Measurements from ENCODE around the gene ARHGAP21.

The ARHGAP21 gene

GRCh38 chr10:24574161-24574560 is 149.5 kb downstream of the ARHGAP21 start:
- DNase-seq (ENCODE audit: low spot score), result no peak

DNA sequence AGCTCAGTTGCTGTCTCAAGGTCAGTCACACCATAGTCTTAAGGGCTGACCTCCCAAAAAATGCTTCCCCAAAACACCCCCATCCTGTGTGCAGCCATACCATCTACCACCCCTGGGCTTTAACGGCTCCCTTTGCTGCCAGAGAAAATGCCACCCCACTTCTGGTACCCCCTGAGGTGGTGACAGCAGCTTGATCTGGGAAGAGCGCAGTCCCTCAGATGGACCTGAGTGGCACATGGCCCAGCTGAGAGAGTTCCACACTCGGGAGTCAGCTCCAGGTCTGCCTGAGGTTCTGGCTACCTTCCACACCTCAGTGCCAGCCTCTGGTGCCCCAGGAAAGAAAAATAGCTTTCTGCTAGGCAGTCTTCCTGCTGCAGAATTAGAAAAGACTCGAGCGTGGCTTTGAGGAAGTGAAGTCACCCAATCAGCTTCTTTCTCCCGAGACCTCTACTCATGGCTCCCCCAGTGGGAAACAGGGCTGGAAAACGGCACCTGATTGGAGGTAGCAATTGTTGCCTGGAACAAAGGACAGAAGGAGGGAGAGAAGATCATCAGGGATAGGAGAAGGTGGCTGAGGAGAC is 151.7 kb downstream of the ARHGAP21 start:
- no peak for DNase-seq (ENCODE audit: low spot score)

DNA sequence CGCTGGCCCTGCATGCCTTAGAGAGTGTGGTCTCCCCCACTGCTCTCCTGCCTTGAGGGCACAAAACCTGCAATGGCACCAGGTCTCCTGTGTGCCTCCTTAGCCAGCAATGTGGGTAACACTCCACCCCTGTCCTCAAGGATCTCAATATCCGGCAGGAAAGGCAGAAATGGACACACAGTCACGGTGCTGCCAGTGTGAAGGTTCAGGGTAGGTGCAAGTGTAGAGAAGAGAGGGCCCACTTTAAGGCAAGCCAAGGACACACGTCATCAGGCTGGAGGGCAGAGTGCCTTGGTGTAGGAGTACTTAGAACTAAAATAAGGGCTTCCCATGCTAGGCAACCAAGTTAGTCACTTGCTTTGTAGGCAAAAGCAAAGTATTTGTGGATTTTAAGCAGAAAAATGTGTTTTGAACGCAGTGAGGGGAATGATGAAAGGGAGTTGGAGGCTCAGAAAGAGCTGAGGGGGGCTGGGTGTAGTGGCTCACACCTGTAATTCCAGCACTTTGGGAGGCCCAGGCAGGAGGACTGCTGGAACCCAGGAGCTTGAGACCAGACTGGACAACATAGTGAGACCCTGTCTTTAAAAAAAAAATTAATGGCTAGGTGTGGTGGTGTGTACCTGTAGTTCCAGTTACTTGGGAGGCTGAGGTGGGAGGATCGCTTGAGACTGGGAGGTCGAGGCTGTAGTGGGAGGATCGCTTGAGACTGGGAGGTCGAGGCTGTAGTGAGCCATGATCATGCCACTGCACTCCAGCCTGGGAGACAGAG is 152.8 kb downstream of the ARHGAP21 start:
- no peak for DNase-seq (ENCODE audit: low spot score)

DNA sequence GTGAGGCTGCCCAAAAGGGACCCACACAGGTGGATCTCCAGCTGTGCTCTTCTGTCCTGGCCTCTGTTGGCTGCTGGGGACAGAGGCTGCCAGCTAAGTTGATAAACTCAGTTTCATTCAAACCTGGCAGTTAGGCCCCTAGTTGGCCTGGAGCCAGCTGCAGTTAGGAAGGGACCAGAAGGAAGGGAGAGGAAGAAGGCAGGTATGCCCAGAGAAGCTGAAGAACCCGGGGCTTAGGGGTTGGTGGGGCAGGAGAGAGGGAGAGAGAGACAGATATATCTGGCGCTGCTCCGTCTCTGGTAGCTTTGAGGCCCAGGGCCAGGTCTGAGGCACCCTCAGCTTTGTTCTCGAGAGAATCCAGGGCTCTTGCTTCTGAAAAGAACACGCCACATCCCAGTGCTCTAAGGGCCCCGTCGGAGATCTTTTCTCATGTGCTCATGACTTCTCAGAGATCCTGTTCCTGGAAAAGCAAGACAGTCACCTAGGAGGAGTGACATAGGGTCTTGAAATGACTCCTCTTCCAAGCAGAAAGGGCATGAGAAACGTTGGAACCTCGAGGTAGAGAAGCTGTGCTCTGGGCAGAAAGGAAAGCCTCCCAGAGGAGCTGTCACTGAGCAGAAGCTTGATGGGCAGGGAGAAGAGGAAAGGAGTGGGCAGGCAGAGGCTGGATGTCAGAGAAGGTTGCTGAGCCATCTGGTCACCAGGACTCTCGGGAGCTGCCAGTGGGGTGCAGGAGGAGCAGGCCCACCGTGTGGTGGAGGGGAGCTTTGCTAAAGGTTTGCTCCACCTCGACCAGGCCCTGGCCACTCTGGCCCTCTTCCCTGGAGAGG is 153.6 kb downstream of the ARHGAP21 start:
- DNase-seq (ENCODE audit: low spot score), result no peak

DNA sequence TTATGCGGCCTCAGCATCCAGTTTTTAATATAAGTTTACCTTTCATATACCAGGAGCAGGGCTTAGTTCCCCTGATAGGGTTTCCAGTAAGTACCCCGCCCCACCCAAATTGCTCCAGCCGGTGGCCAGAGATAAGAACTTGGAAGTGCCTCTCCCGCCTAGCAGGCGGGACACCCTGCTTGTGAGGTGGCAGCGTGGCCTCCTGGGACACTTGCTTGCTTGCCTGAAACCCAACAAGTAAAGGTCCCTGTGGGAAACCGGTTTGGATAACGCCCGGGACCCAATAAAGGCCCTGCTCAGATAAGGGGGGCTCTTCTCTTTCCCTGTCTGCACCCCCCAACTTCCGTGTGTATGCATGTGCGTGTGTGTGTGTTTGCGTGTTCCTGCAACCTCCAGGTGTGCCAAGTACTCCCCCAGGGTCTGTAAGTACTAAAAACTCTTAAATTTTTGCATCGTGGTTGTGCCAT is 154.3 kb downstream of the ARHGAP21 start:
- DNase-seq (ENCODE audit: low spot score), result no peak

DNA sequence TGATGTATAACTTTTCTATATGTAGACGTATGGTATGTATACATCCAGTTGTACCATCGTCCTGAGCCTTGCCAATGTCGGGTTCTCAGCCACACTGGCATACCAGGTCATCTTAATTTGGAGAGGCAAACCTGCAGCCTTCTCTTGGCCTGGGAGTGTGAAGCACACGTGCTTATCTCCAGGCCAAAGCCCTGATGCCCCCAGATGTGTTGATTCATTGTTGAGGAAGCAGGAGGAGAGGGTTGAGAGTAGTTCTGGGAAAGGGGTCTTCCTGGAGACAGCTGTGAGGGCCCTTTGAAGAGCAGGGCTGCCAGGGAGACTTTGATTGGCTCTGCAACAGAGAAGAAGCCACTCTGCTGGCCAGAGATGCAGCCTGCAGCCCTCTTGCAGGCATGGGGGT is 155.6 kb downstream of the ARHGAP21 start:
- no peak for DNase-seq (ENCODE audit: low spot score)

DNA sequence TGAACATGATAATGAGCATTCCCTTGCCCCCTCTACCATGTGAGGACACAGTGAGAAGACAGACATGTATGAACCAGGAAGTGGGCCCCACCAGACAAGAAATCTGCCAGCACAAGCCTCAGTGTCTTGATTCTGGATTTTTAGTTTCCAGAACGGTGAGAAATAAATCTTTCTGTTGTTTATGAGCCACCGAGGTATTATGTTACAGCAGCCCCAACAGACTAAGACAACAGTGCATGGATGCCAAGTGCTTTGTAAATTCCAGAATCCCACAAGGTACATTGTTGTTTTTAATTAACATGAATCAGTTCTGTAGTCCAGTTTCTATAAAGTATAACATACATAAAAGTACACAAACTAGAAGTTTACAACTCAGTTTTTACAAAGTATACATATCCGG is 162.2 kb downstream of the ARHGAP21 start:
- no peak for DNase-seq (ENCODE audit: low spot score)

DNA sequence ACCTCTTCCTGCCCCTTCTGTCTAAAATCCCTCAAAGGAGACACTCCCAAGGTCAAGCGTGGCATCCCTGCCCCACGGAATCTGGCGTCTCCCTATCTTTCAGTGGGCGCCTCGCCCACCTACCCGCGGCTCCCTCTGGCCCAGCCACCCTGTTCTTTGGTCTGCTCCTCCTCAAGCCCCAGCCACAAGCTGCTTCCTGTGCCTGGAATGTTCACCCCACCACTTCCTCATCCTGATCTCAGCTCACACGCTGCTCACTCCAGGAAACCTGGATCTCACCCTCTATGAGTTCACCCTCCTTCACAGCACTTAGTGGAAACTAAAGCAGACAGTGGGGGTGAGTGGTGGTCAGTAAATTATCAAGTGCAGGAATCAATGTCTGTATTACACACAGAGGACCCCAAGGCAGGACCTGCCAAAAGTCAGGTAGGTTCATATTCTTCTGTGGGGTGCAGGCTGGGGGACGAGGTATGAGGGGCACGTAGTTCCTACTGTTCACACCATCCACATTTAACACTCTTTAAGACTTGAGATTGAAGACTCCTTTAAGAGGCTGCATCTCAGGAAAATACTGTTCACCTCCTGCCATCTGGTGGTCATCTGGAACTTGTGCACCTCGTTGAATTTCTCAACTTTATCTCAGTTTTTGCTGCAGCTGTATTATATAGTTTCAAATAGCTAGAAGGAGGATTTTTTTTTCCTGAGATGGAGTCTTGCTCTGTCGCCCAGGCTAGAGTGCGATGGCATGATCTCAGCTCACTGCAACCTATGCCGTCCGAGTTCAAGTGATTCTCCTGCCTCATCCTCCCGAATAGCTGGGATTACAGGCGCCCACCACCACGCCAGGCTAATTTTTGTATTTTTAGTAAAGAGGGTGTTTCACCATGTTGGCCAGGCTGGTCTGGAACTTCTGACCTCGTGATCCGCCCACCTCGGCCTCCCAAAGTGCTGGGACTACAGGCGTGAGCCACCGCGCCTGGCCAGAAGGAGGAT is 166.6 kb downstream of the ARHGAP21 start:
- peak; percentile 66 for DNase-seq (ENCODE audit: low spot score)

GRCh38 chr10:24556126-24556749 is 167.4 kb downstream of the ARHGAP21 start:
- DNase-seq (ENCODE audit: low spot score), result no peak

- DNase-seq (ENCODE audit: low spot score), result no peak
Observed at GRCh38 chr10:24554036-24554435, 169.7 kb downstream of the ARHGAP21 start.

- no peak for DNase-seq (ENCODE audit: low spot score)
Observed at GRCh38 chr10:24553051-24553612, 170.6 kb downstream of the ARHGAP21 start.

DNA sequence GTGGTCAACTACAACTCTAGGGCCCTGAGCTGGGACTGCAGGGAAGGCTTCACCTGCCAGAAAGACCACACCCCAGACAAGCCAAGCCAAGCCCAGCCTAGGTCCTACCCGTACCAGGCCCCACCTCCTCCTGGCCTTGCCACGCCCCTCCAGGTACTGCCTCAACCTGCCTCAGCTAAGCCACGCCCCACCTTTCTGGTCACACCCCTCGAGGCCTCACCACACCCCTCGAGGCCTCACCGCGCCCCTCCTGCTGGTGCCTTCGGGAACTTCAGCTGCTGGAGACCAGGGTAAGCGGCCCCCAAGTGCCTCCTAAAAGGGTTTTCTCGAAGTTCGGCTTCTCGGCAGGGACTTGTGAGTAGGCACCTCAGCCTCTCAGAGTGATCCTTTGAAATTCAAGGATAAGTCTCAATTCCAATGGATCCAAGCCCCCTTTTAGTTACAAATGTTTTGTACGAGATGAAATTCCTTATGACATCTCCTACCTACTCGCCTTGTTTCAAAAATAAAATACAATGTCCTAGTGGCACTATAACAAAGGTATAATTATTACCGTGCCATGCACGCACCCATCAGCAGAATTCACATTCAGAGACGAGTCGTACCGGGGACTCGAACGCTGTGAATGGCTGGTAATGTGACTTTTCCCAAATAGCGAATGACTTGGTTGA is 171.2 kb downstream of the ARHGAP21 start:
- peak; percentile 52 for DNase-seq (ENCODE audit: low spot score)

DNA sequence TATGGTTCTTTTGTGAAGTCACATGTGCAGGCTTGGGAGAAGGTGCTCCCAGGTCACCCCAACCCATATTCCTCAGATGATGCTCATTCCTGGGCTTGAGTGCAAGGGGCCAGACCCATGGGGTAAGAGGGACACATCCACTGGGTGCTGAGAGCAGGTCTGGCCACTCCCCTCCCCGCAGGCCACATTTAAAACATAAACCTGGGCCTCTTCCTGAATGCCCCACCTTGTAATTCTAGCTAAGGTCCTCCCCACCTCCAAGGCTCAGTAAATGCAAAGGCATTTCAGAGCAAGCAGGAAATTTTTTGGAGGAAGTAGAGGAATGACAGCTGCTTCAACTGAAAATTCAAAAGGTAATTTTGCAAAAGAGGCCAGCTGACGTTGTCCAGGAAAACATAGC is 172.5 kb downstream of the ARHGAP21 start:
- no peak for DNase-seq (ENCODE audit: low spot score)

- no peak for DNase-seq (ENCODE audit: low spot score)
Observed at GRCh38 chr10:24550680-24551079, 173.0 kb downstream of the ARHGAP21 start.

DNA sequence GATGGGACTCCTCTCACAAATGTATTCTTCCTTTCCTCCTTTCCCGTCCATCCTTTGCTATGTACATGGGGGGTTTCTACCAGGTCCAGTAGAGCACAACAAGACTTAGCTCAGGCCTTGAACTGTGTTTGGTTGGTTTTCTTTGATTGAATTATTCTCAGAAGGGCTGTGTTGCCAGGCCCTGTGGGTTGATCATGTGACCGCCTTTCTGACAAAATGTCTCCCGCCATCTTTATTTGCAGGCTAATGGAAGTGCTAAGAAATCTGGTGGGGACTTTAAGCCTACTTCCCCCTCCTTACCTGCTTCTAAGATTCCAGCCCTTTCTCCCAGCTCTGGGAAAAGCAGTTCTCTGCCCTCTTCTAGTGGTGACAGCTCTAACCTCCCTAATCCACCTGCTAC is 178.1 kb downstream of the ARHGAP21 start:
- no peak for DNase-seq (ENCODE audit: low spot score)

DNA sequence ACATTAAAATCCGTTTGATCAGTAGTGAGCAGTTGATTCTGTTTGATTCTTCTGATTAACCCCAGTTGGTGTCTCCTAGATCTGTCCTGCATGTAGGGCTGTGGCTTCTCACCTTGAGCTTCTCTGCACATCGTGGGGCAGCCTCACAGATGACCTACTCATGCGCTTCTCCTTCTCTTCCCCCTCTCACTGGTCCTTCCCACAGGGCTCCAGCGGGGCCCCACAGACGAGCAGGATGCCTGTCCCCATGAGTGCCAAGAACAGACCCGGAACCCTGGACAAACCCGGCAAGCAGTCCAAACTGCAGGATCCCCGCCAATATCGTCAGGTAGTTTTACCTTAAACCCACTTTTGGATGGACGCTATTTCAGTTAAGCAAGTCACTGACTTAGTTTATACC is 178.9 kb downstream of the ARHGAP21 start:
- no peak for DNase-seq (ENCODE audit: low spot score)

DNA sequence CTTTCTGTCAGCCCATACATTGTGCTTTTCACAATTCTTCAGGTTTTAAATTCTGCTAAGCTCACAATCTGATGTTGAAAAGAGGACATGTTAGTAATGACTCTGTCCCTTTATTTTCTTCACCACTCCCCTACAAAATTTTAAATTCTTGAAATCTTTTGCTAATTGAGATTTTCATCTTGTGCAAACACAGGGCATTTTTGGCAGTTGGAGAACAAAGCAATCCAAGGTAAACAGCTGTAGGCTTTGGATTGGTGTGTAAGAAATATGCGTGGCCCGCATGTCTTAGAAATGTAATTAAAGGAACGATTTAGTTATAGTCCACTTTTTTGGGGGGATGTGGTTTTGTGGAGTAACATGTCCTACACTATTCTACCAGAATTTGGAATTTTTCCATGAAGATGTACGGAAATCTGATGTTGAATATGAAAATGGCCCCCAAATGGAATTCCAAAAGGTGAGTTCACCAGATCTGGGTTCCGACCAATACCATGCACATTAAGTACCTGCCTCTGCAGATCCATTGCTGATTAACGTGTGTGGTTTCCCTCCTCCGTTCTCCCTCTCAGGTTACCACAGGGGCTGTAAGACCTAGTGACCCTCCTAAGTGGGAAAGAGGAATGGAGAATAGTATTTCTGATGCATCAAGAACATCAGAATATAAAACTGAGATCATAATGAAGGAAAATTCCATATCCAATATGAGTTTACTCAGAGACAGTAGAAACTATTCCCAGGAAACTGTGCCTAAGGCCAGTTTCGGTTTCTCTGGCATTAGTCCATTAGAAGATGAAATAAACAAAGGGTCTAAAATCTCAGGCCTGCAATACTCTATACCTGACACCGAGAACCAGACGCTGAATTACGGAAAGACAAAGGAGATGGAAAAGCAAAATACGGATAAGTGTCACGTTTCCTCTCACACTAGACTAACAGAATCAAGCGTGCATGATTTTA is 181.1 kb downstream of the ARHGAP21 start:
- no peak for DNase-seq (ENCODE audit: low spot score)

DNA sequence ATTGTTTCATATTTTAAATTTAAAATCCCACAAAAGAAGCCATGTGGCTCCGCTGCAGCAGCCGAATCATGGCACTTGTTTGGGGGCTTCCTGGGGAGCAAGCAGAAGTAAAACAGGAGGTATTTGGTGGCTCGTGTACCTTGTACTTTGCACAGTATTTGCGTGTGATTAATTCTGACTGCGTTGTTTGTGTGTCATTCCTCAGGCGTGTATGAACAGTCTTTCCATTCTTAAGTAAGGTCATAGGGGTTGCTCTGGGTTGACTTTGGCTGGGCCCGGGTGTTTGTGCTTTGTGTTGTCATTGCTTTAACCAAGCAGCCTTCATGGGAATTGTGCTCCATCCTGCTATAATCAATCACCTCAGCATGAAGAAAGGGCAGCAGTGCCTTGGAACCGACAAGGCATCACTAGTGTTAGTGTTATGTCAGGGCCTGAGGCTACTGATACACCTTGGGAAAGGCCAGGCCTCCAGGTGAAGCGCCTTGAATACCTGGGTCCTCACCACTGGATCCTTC is 182.4 kb downstream of the ARHGAP21 start:
- DNase-seq (ENCODE audit: low spot score), result no peak

GRCh38 chr10:24536636-24537035 is 187.1 kb downstream of the ARHGAP21 start:
- no peak for DNase-seq (ENCODE audit: low spot score)
